Measurements from ENCODE around the gene DCLK1. TPM values are rescaled to one million over a fixed set of nuclear protein-coding genes. Genes with fewer than 3 reads are reported as not detected.

DCLK1 gene
- total RNA-seq, 4 donors from 2014 or later = 0.72 to 9.1 (median 4.9) TPM

GRCh38 chr13:35909837-35910540, 221.2 kb downstream of the DCLK1 start:
- Histone ChIP-seq H3K9me3 (no peaks in the 10 kb centered on the region), H3K4me1 (no peaks in the 10 kb centered on the region), H3K27ac (no peak overlapping the region), H3K4me3 (no peak overlapping the region), H3K36me3 (no peaks in the 10 kb centered on the region), H3K27me3 (no peaks in the 10 kb centered on the region)
- WGBS, 2 donors = 63 to 69% methylated on average over 8 of the region's 8 CpGs
- no peak for DNase-seq
- no peak for TF ChIP-seq POLR2A (IDR thresholded peaks at IDR 0.05)
- TF ChIP-seq, protein P1, sequence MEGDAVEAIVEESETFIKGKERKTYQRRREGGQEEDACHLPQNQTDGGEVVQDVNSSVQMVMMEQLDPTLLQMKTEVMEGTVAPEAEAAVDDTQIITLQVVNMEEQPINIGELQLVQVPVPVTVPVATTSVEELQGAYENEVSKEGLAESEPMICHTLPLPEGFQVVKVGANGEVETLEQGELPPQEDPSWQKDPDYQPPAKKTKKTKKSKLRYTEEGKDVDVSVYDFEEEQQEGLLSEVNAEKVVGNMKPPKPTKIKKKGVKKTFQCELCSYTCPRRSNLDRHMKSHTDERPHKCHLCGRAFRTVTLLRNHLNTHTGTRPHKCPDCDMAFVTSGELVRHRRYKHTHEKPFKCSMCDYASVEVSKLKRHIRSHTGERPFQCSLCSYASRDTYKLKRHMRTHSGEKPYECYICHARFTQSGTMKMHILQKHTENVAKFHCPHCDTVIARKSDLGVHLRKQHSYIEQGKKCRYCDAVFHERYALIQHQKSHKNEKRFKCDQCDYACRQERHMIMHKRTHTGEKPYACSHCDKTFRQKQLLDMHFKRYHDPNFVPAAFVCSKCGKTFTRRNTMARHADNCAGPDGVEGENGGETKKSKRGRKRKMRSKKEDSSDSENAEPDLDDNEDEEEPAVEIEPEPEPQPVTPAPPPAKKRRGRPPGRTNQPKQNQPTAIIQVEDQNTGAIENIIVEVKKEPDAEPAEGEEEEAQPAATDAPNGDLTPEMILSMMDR (IDR thresholded peaks at IDR 0.05) = no peak
- intact Hi-C loops (cut with DNase I) = no loop called here

DNA sequence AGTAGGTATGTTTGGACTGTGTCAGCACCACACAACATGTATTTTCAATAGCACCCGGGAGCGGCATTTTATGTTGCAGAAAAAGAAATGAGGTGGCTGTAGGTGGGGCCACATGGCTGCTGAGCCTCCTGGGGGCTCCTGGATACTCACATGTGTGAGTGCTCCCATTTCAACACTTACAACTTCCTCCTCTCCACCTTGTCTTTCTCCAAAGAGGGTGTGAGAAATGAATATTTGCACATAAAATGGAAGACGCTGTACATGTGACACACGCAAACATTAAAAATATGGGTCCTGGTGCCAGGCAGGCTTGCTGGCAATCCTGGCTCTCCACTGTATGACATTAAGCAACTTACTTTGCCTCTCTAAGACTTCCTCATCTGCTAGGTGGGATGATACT, 222.1 kb downstream of the DCLK1 start:
- intact Hi-C loops (cut with DNase I) = no loop called here
- Histone ChIP-seq H3K27me3 (no peaks in the 10 kb centered on the region), H3K36me3 (no peaks in the 10 kb centered on the region), H3K9me3 (no peaks in the 10 kb centered on the region), H3K4me1 (no peaks in the 10 kb centered on the region), H3K27ac (no peak overlapping the region), H3K4me3 (no peak overlapping the region)
- 68 to 89% methylated on average over 4 of the region's 4 CpGs for WGBS, 2 donors
- TF ChIP-seq, protein P1 (IDR thresholded peaks at IDR 0.05) = no peak
- TF ChIP-seq POLR2A (IDR thresholded peaks at IDR 0.05) = no peak
- DNase-seq = no peak

DNA sequence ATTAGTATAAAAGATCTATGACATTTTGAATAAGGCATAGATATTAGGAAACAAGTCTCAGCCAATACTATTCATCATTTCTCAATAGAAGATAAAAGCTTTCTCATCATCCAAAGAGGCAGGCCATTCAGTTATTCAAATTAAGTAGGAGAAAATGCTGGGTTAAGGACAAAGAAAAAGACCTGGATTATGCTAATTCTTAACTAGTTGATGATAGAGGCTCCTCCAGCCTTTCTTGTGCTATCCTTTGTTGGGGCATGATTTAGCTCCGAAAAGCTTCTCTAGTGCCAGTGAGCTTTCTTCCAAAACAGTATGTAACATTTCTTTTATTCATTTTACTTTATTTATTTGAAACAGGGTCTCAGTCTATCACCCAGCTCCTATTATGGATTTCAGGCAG, 223.0 kb downstream of the DCLK1 start:
- intact Hi-C loops (cut with DNase I) = no loop called here
- Histone ChIP-seq H3K36me3 (no peaks in the 10 kb centered on the region), H3K27me3 (no peaks in the 10 kb centered on the region), H3K4me1 (no peaks in the 10 kb centered on the region), H3K4me3 (no peak overlapping the region), H3K9me3 (no peaks in the 10 kb centered on the region), H3K27ac (no peak overlapping the region)
- WGBS, 2 donors = 70 to 91% methylated on average over 1 of the region's 1 CpG
- DNase-seq = no peak
- no peak for TF ChIP-seq POLR2A (IDR thresholded peaks at IDR 0.05)
- TF ChIP-seq, protein P1 (IDR thresholded peaks at IDR 0.05) = no peak

- Histone ChIP-seq H3K27me3 (no peaks in the 10 kb centered on the region), H3K4me1 (no peaks in the 10 kb centered on the region), H3K9me3 (no peaks in the 10 kb centered on the region), H3K4me3 (no peak overlapping the region), H3K36me3 (no peaks in the 10 kb centered on the region), H3K27ac (no peak overlapping the region)
- DNase-seq = no peak
- intact Hi-C loops (cut with DNase I) = no loop called here
- WGBS, 2 donors = 67 to 70% methylated on average over 4 of the region's 4 CpGs
- TF ChIP-seq, protein P1 (IDR thresholded peaks at IDR 0.05) = no peak
- no peak for TF ChIP-seq POLR2A (IDR thresholded peaks at IDR 0.05)
Observed at GRCh38 chr13:35906636-35907035, 224.5 kb downstream of the DCLK1 start.

GRCh38 chr13:35903075-35903474, 228.1 kb downstream of the DCLK1 start:
- no peaks in the 10 kb centered on the region for H3K36me3 ChIP-seq
- no peaks in the 10 kb centered on the region for H3K9me3 ChIP-seq
- H3K4me1 ChIP-seq = no peaks in the 10 kb centered on the region
- TF ChIP-seq, protein P1 (IDR thresholded peaks at IDR 0.05) = no peak
- TF ChIP-seq POLR2A (IDR thresholded peaks at IDR 0.05) = no peak
- no peak overlapping the region for H3K4me3 ChIP-seq
- WGBS, 2 donors = 46 to 54% methylated on average over 1 of the region's 1 CpG
- intact Hi-C loops (cut with DNase I) = no loop called here
- no peaks in the 10 kb centered on the region for H3K27me3 ChIP-seq
- no peak overlapping the region for H3K27ac ChIP-seq
- DNase-seq = no peak

Data from esophagus squamous epithelium (tissue), 5 donors.